Mucosa of descending colon (tissue), 3 donors: ENCODE measurements around the gene KRTAP5-7. TPM values are rescaled to one million over a fixed set of nuclear protein-coding genes. Genes with fewer than 3 reads are reported as not detected.

Experiments used
- ATAC-seq: fragments of 200-7000 bp; cut with Tn5 transposase; one replicate; pipeline ENCODE4 v1.9.1; 2020; ENCODE audit warnings: mild to moderate bottlenecking, moderate library complexity
- DNase-seq, 3 donors: peaks; one replicate each; pipeline ENCODE4 v3.0.0-alpha.2; 2020
- H3K36me3 ChIP-seq: fragments of 200-600 bp; one replicate; pipeline ENCODE4 v1.8.0; 2021; ENCODE audit warnings: low read depth, mild to moderate bottlenecking
- H3K4me1 ChIP-seq: fragments of 200-600 bp; one replicate; pipeline ENCODE4 v1.8.0; 2021; ENCODE audit warnings: low read depth, mild to moderate bottlenecking
- H3K4me3 ChIP-seq: fragments of 200-600 bp; one replicate; pipeline ENCODE4 v1.8.0; 2021; ENCODE audit warnings: mild to moderate bottlenecking
- H3K9me3 ChIP-seq: fragments of 200-600 bp; one replicate; pipeline ENCODE4 v1.8.0; 2021; ENCODE audit warnings: mild to moderate bottlenecking
- CTCF ChIP-seq: fragments of 200-600 bp; IDR thresholded peaks from one replicate; pipeline ENCODE4 v1.8.0; 2022; ENCODE audit warnings: antibody characterized with exemption, mild to moderate bottlenecking
- intact Hi-C, 2 donors: fragments of 100-400 bp; cut with DNase I in 1 of 2; cut with micrococcal nuclease in 1 of 2; formaldehyde crosslinking; loops; one replicate each; pipeline versions ENCODE4 v1.11.0 to v1.11.1; 2022; cut with DNase I, micrococcal nuclease
- total RNA-seq, 3 donors: library from RNA; stranded (reverse); fragmentation: NEBNext Ultra II Directional in 2 of 3; extraction: Animal tissue kit (Norgen Biotek cat#: 25700) in 2 of 3; gene quantifications; one replicate each; pipeline versions ENCODE4 v1.2.1 to v1.2.4, GENCODE V29; 2021 to 2023
- donor health status: DM: no; HTN: no; CAD: no; lungs with moderate emphysema.
- donor health status: DM: no; HTN: no; CAD: no.
- donor health status: DM: no; HTN: yes; CAD: no.

KRTAP5-7 gene
- total RNA-seq, 3 donors from 2014 or later, result 0.27 to 0.75 TPM; not detected in 1

GRCh38 chr11:71486320-71486719, 40.7 kb upstream of the KRTAP5-7 start:
- Histone ChIP-seq H3K4me3 (no peak overlapping the region), H3K9me3 (no peaks in the 10 kb centered on the region), H3K4me1 (no peaks in the 10 kb centered on the region), H3K36me3 (peaks cover 17% of the 10 kb centered on the region)
- no peak for TF ChIP-seq CTCF
- DNase-seq (no peak), ATAC-seq (no peak)
- intact Hi-C loops, result no loop called here

GRCh38 chr11:71488681-71489270, 38.3 kb upstream of the KRTAP5-7 start:
- intact Hi-C loops, result no loop called here
- no peaks in the 10 kb centered on the region for H3K4me1 ChIP-seq

GRCh38 chr11:71489311-71490043, 37.6 kb upstream of the KRTAP5-7 start:
- TF ChIP-seq CTCF, result no peak
- Histone ChIP-seq H3K4me1 (no peaks in the 10 kb centered on the region), H3K36me3 (peaks cover 11% of the 10 kb centered on the region), H3K4me3 (no peak overlapping the region), H3K9me3 (no peaks in the 10 kb centered on the region)
- ATAC-seq, result no peak
- intact Hi-C loops, result no loop called here
- DNase-seq, result no peak

More at GRCh38 chr11:71488681-71489270, 38.3 kb upstream of the KRTAP5-7 start:
- ATAC-seq (no peak), DNase-seq (no peak)
- Histone ChIP-seq H3K36me3 (peaks cover 15% of the 10 kb centered on the region), H3K4me3 (no peak overlapping the region), H3K9me3 (no peaks in the 10 kb centered on the region)
- no peak for TF ChIP-seq CTCF

GRCh38 chr11:71490044-71490730, 36.9 kb upstream of the KRTAP5-7 start:
- intact Hi-C loops, result no loop called here
- no peak for TF ChIP-seq CTCF
- ATAC-seq (no peak), DNase-seq (no peak)
- H3K36me3 ChIP-seq, result peaks cover 11% of the 10 kb centered on the region
- H3K4me1 ChIP-seq, result no peaks in the 10 kb centered on the region
- no peaks in the 10 kb centered on the region for H3K9me3 ChIP-seq
- no peak overlapping the region for H3K4me3 ChIP-seq

- no peak for DNase-seq
- TF ChIP-seq CTCF, result no peak
- no peak for ATAC-seq
- no peaks in the 10 kb centered on the region for H3K4me1 ChIP-seq
- H3K9me3 ChIP-seq, result no peaks in the 10 kb centered on the region
- H3K4me3 ChIP-seq, result no peak overlapping the region
- intact Hi-C loops, result no loop called here
- peaks cover 11% of the 10 kb centered on the region for H3K36me3 ChIP-seq
Measured at GRCh38 chr11:71490731-71491390, 36.2 kb upstream of the KRTAP5-7 start.
